Stimulated activated naive CD4-positive, alpha-beta T cell (primary cell): ENCODE results near the gene SLAIN2.

Experiments
- DNase-seq, 6 experiments: peaks; one replicate each; lab custom pipeline; 2025; lab: John Stamatoyannopoulos, UW

The SLAIN2 gene

DNA sequence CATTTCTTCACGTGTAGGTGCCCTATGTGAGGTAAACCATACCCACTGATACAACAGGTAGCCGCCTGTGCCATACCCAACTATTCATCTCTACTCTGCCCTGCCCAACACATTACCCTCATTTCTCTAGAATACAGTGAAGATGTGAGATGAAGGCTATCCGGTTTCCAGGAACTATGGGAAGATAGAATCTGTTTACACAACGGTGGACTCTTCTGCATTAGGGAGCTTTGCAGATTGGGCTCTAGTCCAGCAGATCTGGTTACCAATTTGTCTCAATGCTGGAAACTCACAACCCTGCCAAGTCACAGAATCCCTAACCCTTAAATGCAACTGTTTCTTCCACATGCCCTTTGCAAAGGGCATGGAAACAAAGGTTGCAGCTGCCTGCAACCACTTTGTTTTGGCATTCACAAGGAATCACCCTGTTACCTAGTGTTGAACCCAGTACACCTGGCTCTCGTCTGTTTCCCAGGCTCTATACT, 6.4 kb upstream of the SLAIN2 start:
- DNase-seq, result no peak

DNA sequence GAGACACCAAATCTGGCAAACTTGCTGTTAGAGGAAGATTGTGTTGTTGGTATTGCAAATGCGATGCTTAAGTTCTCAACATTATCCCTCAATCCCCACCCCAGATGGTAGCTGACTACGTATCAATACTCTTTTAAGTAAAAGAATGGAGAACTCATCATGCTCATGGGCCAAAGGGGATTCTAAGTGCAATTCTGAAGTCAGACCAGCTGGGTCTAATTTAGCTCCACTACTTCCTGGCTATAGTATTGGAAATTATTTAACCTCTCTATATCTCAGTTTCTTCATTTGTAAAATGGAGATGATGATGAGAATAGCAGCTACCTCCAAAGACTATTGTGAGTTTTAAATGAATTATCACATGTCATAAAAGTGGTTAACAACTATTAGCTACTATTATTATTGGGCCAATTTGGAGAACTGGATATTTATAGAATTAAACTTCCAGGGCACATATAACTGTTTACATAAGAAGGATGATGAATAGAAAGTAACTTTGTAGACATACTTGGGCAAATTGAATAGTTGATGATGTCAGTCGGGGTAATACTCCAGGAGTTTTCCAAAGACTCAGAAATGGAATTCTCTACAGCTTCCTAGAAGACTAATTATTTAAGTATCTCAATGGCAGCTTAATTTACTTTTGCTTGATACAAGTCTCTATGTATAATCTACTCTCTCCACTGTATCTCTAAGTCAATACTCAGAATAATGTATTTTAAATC, 5.0 kb upstream of the SLAIN2 start:
- DNase-seq, result no peak

DNA sequence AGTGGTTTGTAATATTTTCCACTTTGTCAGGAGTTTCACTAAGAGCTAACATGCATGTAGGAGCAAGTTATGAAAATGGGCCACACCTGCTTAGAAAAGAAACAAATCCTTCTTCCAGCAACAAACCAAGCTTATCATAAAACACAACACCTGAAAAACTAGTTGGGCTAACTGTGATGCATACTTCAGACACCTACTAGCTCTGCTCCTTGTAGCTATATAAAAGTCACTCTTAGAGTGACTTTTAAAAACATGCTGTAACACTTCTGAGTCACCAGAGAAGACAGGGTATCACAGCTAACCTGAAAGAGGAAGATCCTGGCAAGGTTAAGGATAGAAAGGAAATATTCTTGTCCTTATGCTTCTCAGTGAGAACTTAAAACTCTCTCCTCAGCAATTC, 3.6 kb upstream of the SLAIN2 start:
- DNase-seq, result no peak

DNA sequence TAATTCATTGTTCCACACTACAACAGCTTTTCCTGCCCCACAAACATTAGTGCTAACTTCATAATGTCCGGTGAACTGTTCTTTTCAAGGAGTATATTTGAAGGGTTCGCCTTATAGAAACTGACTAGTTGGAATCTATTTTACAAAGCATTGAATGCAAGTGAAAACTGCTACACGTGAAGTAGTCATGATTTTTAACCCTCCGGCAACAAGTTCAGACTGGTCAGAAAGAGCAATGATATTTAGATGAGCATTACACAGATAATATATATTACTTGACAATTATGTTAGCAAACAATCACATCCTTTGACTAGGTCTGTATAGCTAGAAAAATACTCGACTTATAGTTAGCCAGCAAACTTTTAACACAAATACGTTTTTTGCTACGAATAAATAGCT, 1.7 kb upstream of the SLAIN2 start:
- no peak for DNase-seq

DNA sequence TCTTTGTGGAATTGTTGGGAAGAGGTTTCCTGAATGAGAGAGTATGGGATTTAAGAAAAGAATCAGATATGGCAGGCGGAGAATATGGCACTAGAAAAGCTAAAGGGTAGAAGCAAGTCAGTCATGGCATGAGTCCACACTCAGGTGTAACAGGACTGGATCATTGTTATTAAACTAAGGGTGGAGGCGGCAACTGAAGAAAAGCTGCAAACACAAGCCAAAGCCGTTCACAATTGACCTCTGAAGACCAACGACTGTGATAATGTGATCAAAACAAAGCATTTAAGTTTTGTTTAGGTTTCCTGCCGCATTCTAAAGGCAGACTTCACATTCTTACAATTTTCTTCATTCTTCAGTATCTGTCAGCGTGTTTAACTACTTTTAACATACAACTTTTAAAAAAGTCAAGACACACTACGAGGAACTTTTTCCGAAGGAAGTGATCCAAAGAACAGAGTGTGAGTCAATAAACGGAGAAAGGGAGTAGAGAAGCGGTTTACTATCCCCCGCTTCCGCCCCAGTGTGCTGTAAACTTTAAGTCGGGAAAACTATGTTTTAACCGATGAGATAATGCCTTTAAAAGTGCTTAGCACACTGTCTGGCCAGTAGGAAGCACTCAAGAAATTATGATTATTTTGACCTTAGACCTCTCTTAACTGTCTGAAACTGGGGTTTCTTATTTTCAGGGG, 909 bp upstream of the SLAIN2 start:
- DNase-seq, result peak in 1 of 6 experiments; percentile 25

DNA sequence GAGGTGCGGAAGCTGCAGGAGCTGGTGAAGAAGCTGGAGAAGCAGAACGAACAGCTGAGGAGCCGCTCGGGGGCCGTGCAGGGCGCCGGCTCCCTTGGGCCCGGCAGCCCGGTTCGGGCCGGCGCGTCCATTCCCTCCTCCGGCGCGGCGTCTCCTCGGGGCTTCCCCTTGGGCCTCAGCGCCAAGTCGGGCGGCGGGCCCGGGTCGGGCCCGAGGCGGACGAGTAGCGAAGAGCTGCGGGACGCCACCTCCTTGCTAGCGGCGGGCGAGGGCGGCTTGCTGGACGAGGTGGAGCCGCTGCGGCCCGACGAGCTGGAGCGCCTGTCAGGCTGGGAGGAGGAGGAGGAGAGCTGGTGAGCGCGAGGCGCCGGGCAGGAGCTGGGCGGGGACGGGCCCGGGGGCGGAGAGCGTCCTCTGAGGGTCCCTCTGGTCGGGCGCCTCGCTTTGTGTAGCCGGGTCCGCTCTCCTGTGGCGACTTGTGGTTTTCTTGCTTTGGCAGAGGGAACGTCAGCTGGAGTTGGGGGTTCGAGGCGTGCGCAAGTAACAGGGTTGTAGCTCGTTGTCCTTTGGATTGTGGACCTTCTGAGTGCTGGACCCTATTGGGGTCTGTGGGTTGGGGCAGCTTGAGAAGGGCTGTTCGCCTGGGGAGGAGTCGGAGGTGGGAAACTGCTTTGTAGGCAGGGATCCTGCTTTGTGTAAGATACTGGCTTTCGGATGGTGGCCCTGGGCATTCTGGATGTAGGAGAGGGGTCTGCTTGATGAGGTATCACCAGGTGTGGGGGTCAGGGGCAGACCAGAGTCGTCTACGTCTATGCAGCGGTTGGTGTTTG, 662 bp downstream of the SLAIN2 start:
- DNase-seq, result peak; percentile 34 to 59 (median 44)

DNA sequence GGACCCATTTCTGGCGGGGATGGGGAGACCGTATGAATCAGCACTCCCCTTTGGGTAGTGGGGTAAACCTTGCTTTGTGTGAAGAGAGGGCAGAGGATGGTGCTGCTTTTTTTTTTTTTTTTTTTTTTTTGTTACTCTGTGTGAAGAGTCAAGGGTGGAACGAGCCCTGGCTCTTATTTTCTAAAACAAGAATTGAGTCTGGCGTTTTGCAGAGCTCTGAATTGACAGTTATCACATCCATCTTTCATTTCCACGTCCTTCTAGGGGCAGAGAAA, 1.2 kb downstream of the SLAIN2 start:
- DNase-seq, result peak in 1 of 6 experiments; percentile 11

DNA sequence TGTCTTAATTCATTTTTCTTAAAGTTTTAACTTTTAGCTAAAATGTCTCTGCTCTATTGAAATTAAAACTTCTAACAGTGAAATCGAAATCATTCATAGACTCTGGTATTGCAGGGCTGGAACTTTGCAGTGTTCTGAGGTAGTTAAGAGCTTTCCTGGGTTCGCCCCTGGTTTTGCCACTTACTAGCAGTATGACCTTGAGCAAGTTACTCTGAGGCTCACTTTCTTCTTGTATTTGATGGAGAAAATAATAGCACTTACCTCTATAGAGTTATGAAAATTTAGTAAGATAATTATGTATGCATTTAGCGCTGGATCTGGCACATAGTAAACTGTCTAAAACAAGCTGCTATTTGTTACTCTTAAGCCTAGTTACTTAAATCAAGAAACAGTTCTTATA, 1.7 kb downstream of the SLAIN2 start:
- no peak for DNase-seq

DNA sequence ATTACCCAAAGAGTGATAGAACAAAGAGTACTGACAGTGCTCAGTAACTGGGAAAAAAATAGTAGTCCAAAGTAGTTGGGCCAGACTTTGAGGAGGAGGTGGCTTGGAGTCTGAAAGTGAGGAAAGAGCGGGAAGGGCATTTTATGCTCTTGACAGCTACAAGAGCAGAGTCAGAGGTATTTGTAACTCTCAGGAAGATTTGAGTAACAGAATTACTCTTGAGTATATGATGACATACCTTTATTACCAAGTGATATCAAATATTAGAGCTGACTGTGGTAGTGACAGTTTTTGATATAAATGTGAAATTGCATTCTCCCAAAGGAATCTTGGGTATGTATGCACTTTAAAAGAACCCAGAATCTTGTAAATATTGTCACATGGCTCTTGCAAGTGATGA, 2.2 kb downstream of the SLAIN2 start:
- no peak for DNase-seq

DNA sequence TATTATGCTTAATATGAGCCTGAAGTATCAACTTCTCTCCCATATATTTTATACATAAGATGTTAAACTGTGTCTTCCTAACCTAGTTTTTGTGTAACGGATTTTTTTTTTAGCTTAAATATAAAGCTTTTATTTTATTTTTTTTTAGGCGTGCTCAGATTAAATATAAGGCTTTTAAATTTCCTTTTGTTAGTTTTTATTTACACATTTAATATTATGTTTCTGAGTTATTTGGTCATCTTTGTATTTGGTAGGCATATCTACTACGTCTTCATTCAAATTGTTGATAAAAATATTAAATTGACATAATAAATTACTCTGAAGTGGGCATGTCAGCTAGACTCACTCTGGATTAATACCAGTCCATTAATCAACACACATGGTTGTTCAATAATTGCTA, 4.2 kb downstream of the SLAIN2 start:
- DNase-seq, result no peak

DNA sequence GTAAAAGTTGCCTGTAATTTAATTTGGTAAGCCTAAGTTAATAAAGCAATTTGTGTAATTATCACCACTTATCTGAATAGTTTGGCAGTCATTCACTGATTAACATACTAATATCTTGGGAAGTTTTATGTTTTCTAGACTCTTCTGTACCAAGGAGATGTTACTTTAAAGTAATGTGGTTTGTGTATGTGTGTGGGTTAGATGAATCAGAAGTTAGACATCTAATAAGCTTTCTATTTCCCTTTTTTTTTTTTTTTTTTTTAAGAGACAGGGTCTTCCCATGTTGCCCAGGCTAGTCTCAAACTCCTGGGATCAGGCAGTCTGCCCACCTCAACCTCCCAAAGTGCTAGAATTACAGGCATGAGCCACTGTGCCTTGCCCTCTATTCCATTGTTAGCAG, 5.3 kb downstream of the SLAIN2 start:
- no peak for DNase-seq

DNA sequence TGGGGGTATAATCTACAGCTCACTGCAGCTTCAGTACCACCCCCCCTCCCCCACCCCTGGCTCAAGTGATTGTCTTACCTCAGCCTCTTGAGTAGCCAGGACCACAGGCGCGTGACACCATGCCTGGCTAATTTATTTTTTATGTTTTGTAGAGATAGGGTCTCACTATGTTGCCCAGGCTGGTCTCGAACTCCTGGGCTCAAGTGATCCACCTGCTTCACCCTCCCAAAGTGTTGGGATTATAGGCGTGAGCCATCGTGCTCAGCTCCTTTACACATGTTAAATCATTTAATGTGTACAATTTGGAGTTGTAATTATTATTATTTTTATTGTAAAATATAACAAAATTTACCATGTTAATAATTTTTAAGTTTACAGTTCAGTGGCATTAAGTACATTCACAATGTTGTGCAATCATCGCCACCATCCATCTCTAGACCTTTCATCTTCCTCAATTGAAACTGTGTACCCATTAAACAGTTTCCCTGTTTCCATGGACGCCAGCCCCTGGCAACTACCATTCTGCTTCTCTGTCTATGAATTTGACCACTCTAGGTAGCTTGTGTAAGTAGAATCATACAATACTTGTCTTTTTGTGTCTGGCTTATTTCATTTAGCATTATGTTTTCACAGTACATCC, 6.1 kb downstream of the SLAIN2 start:
- no peak for DNase-seq

DNA sequence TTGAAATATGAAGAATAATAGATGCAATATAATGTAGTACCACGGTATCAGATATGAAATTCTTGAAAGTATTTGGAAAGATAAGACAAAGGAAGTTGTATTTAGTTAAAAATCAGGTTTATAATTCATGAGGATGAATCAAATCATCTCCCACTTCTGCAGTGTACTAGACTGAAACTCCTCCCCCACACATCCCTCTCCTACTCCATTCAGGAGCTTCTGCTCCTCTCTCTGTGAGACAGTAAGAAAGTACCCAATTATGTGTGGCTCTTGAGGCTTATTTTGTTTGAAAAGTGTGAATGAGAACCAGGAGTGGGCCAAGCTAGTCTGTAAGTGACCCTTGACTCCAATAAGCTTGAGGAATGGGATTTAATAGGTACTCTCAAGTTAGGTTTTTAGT, 9.5 kb downstream of the SLAIN2 start:
- no peak for DNase-seq

DNA sequence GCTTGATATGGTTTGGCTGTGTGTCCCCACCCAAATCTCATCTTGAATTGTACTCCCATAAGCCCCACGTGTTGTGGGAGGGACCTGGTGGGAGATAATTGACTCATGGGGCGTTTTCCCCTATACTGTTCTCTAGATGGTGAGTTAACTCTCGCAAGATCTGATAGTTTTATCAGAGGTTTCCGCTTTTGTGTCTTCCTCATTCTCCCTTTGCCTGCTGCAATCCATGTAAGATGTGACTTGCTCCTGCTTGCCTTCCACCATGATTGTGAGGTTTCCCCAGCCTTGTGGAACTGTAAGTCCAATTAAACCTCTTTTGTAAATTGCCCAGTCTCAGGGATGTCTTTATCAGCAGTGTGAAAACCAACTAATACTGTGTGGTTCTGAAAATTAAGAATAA, 11.5 kb downstream of the SLAIN2 start:
- DNase-seq, result no peak

DNA sequence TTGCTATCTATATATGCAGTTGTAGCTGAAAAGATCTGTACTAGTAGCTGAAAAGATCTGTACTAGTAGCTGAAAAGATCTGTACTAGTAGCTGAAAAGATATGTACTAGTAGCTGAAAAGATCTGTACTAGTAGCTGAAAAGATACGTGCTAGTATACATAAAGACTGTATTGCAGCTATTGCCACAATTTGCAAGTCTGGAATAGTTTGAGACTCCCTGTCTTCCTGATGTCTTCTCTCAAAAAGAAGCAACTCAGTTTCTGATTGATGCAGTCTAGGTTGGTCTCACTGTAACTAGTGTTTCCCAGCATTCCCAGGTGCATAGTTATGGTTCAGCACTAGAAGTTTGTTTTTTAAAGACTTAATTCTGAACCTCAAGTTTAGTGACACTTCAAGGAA, 15.0 kb downstream of the SLAIN2 start:
- no peak for DNase-seq

DNA sequence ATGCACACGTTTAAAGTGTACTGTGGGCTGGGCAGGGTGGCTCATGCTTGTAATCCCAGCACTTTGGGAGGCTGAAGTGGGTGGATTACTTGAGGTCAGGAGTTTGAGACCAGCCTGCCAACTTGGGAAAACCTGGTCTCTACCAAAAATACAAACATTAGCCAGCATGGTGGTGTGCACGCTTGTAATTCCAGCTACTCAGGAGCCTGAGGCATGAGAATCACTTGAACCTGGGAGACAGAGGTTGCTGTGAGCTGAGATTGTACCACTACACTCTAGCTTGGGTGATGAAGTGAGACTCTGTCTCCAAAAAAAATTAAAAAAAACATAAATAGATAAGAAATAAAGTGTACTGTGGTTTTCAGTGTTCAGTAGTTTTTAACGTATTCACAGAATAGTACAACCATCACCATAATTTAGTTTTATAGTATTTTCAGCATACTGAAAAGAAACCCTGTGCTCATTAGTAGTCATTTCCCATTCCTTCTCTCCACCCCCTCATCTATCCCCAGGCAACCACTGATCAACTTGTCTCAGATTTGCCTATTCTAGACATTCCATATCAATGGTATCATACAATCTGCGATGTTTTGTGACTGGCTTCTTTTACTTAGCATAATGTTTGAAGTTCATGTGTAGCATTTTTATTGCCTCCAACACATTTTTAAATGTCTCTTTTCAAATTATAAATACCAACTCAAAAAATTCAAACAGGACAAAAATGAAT, 19.1 kb downstream of the SLAIN2 start:
- no peak for DNase-seq

DNA sequence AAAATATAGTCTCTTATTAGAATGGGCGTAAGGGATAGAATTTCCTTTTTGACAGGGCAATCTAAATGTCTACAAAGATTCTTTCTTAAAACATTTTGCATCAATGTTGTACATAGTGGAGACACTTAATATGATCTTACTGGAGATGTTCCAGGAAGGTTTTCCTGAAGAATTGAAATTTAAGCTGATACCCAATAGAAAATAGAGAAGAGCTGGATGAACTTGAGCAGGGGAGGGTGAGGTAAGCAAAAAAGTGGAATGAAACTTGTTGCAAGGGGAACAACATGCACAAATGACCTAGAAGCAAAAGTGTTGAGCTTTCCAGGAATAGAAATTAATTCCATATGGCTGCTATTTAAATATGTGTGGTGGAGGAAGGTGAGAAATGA, 19.7 kb downstream of the SLAIN2 start:
- DNase-seq, result no peak

DNA sequence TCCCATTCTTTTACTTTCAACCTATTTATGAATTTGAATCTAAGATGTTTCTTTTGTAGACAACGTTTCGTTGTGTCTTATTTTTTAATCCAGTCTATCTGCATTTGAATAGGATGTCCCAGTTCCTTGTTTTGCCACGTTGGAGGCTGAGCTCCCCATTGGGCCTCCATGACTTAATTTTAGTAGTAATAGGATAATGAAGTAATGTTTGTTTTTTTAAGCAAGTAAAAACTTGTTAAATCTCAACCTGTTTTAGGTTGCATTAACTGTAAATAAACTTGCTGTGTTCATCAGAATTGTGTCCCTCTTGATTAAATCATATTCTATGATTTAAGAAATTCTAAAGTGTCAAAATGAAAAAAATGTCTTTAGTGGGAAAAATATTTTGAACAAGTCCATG, 25.3 kb downstream of the SLAIN2 start:
- no peak for DNase-seq

DNA sequence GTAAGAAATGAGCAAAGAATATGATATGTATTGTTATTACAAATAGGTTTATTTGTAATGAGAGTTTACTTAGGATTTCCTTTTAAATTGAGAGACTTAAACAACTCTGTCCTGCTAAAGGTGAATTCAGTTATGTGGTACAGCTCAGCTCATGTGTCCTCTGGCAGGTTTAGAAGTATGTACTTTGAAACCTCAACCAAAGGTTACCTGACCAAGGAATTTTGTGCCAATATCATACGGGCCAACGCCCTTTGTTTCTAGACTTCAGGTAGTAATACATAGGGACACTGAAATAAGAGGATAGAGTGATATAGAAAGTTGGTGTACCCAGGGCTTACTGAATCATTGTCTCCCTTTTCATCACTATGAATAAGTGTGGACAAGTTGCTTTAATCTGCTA, 25.7 kb downstream of the SLAIN2 start:
- DNase-seq, result no peak

DNA sequence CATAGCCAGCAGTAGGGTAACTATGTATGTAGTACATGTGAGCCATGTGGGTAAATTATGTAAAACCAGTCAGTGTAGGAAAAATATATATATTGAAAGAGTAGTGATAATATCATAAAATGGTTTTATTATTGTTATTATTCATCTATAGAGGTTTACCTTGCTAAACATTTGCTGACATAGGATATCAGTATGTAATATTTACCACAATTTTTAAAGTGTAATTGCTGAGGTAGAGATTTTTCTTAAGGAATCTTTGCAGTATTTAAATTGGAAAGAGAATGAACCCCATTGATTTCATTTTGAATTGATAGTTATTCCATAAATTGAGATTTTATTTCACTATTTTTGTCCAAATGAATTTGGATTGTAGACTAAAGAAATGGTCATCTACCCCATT, 27.1 kb downstream of the SLAIN2 start:
- DNase-seq, result no peak

DNA sequence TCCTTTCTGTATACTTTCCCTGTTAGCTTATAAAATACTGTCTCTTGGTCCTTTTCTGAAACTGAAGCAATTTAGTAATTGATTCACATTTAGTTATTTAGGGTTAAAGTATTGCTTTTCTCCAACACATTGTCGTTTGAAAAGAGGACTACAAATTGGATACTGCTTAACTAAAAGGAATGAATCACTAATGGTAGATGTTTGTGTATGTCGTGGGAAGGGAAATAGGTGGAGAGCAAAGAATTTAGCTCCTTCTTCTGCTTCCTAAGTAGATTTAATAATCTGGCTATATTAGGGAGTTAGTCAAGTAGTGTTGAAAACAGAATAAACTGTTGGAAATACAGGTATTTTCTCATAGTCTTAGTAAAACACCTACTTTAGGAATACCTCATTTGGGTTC, 27.9 kb downstream of the SLAIN2 start:
- DNase-seq, result no peak

DNA sequence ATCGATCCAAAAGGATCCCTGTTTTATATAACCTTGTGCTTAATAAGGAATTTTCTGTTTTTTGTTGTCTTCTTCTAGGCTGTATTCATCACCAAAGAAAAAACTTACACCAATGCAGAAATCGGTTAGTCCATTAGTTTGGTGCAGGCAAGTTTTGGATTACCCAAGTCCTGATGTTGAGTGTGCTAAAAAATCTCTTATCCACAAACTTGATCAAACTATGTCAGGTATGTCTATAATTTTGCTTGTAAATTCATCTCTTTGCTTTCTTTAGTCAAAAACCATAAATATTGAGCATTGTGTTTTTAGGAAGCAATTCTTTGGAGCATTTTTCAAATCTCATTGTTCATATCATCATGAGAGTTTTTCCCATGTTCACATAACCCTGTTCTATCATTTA, 28.4 kb downstream of the SLAIN2 start:
- DNase-seq, result no peak
